GM23248 (cell line): ENCODE data around the gene PGA3. TPM values are rescaled to one million over a fixed set of nuclear protein-coding genes. Genes with fewer than 3 reads are reported as not detected.
"Not testable (repeated sequence)": the region's sequence is repeated elsewhere in the genome, so short reads cannot be mapped to it uniquely, and the experiment has no call there.

Source experiments
- DNase-seq: peaks from one replicate; pipeline ENCODE4 v3.0.0-alpha.2; 2015
- H2AFZ ChIP-seq: fragments of 200-600 bp; sonication (generic); 2 replicates; pipeline ENCODE4 v1.6.1; 2016; ENCODE audit warnings: antibody characterized with exemption
- H3F3A ChIP-seq: fragments of 200-600 bp; sonication (generic); 2 replicates; pipeline ENCODE4 v1.6.1; 2016; ENCODE audit warnings: mild to moderate bottlenecking, antibody characterized with exemption, mixed run types; ENCODE audit not compliant: insufficient read depth
- H3K27ac ChIP-seq: fragments of 200-600 bp; sonication (generic); 2 replicates; pipeline ENCODE4 v1.5.1; 2016; ENCODE audit warnings: mild to moderate bottlenecking
- H3K27me3 ChIP-seq: fragments of 200-600 bp; sonication (generic); replicated peaks from 2 replicates; pipeline ENCODE4 v1.6.1; 2016; ENCODE audit warnings: mild to moderate bottlenecking; ENCODE audit not compliant: insufficient read depth
- H3K36me3 ChIP-seq: fragments of 200-600 bp; sonication (generic); 2 replicates; pipeline ENCODE4 v1.6.1; 2016; ENCODE audit warnings: low read depth, mild to moderate bottlenecking
- H3K4me1 ChIP-seq: fragments of 200-600 bp; sonication (generic); 2 replicates; pipeline ENCODE4 v1.6.1; 2016; ENCODE audit warnings: mild to moderate bottlenecking; ENCODE audit not compliant: insufficient read depth
- H3K4me2 ChIP-seq: fragments of 200-600 bp; sonication (generic); one replicate; pipeline ENCODE4 v1.6.1; 2016; ENCODE audit warnings: mild to moderate bottlenecking; ENCODE audit not compliant: unreplicated experiment
- H3K4me3 ChIP-seq: fragments of 200-600 bp; sonication (generic); 2 replicates; pipeline ENCODE4 v1.5.1; 2016; ENCODE audit warnings: mild to moderate bottlenecking
- H3K79me2 ChIP-seq: fragments of 200-600 bp; sonication (generic); 2 replicates; pipeline ENCODE4 v1.6.1; 2016; ENCODE audit warnings: mild to moderate bottlenecking; ENCODE audit not compliant: insufficient read depth
- H3K9ac ChIP-seq: fragments of 200-600 bp; sonication (generic); 2 replicates; pipeline ENCODE4 v1.6.1; 2016; ENCODE audit warnings: mild to moderate bottlenecking
- H3K9me2 ChIP-seq: fragments of 200-600 bp; sonication (generic); 2 replicates; pipeline ENCODE4 v1.6.1; 2016; ENCODE audit warnings: mixed run types, mild to moderate bottlenecking, moderate library complexity; ENCODE audit not compliant: insufficient read depth
- H3K9me3 ChIP-seq: fragments of 200-600 bp; sonication (generic); one replicate; pipeline ENCODE4 v1.6.1; 2017; ENCODE audit warnings: low read depth
- H4K20me1 ChIP-seq: fragments of 200-600 bp; sonication (generic); 2 replicates; pipeline ENCODE4 v1.6.0; 2016; ENCODE audit not compliant: insufficient read depth
- WGBS, 2 experiments: methylation state at CpG; one replicate each; pipeline ENCODE4 v1.1.6; 2015 to 2017; ENCODE audit warnings: low lambda C conversion rate in 2 of 2, low coverage in 1 of 2; ENCODE audit errors: missing lambda C conversion rate in 2 of 2; 5-methylcytosine and 5-hydroxymethylcytosine counted together
- in situ Hi-C: fragments of 300-500 bp; cut with MboI; formaldehyde crosslinking; loops from 2 replicates; pipeline ENCODE4 v1.15.0; 2020
- polyA plus RNA-seq: library from polyadenylated mRNA; unstranded; fragments of >200 nt; fragmentation: Nextera tagmentation; extraction: Ambion mirVana; gene quantifications from 2 replicates; pipeline ENCODE4 v1.2.1, GENCODE V29; 2016
- total RNA-seq: library from RNA; depleted of rRNA; stranded (reverse); fragments of >200 nt; shearing (Covaris generic); gene quantifications from 2 replicates; pipeline ENCODE4 v1.2.3, GENCODE V29; 2014

The PGA3 gene
- total and polyA plus RNA-seq, 2 experiments from 2014 or later: not detected

GRCh38 chr11:61245284-61245964 lies 42.1 kb downstream of the PGA3 start:
- WGBS, 2 experiments: no CpG with 5 or more reads among the region's 10 CpGs
- H3K36me3 ChIP-seq, H3F3A ChIP-seq, H3K9me3 ChIP-seq, DNase-seq, H3K27ac ChIP-seq, H4K20me1 ChIP-seq, H2AFZ ChIP-seq, H3K79me2 ChIP-seq, H3K4me2 ChIP-seq, H3K9me2 ChIP-seq, in situ Hi-C loops, H3K9ac ChIP-seq, H3K27me3 ChIP-seq, H3K4me3 ChIP-seq, H3K4me1 ChIP-seq: not testable (repeated sequence)

GRCh38 chr11:61248071-61248470 lies 44.8 kb downstream of the PGA3 start:
- H3K9me2 ChIP-seq, H3K9ac ChIP-seq, H4K20me1 ChIP-seq, H3K9me3 ChIP-seq, in situ Hi-C loops, H3K27ac ChIP-seq, DNase-seq, H3F3A ChIP-seq, H3K79me2 ChIP-seq, H3K27me3 ChIP-seq, H2AFZ ChIP-seq, H3K4me2 ChIP-seq, H3K4me3 ChIP-seq, H3K36me3 ChIP-seq, H3K4me1 ChIP-seq: not testable (repeated sequence)
- 69 to 72% methylated on average over 9 of the region's 9 CpGs for WGBS, 2 experiments

- H3K9me3 ChIP-seq, H3K4me3 ChIP-seq, H3K4me2 ChIP-seq, H4K20me1 ChIP-seq, H3K9me2 ChIP-seq, H3K27me3 ChIP-seq, DNase-seq, in situ Hi-C loops, H3K9ac ChIP-seq, H2AFZ ChIP-seq, H3K27ac ChIP-seq, H3F3A ChIP-seq, H3K4me1 ChIP-seq, H3K79me2 ChIP-seq, H3K36me3 ChIP-seq: not testable (repeated sequence)
- 76 to 82% methylated on average over 8 of the region's 8 CpGs for WGBS, 2 experiments
Observed at GRCh38 chr11:61249201-61249600, 45.9 kb downstream of the PGA3 start.

GRCh38 chr11:61250796-61251765 lies 47.8 kb downstream of the PGA3 start:
- H2AFZ ChIP-seq, H3K9ac ChIP-seq, H3K4me2 ChIP-seq, H4K20me1 ChIP-seq, H3F3A ChIP-seq, H3K27ac ChIP-seq, H3K9me2 ChIP-seq, H3K36me3 ChIP-seq, DNase-seq, H3K4me3 ChIP-seq, H3K27me3 ChIP-seq, in situ Hi-C loops, H3K4me1 ChIP-seq, H3K79me2 ChIP-seq, H3K9me3 ChIP-seq: not testable (repeated sequence)
- 61 to 63% methylated on average over 16 to 20 of the region's 20 CpGs for WGBS, 2 experiments

GRCh38 chr11:61252332-61252731 lies 49.0 kb downstream of the PGA3 start:
- H3K4me3 ChIP-seq, H3K4me1 ChIP-seq, H3K79me2 ChIP-seq, in situ Hi-C loops, H3K4me2 ChIP-seq, H3K9ac ChIP-seq, H3K36me3 ChIP-seq, DNase-seq, H3F3A ChIP-seq, H3K27ac ChIP-seq, H4K20me1 ChIP-seq, H3K9me2 ChIP-seq, H2AFZ ChIP-seq, H3K9me3 ChIP-seq, H3K27me3 ChIP-seq: not testable (repeated sequence)
- 47 to 57% methylated on average over 1 of the region's 1 CpG for WGBS, 2 experiments
